Measurements from ENCODE around the gene RAD18. TPM values are rescaled to one million over a fixed set of nuclear protein-coding genes. Genes with fewer than 3 reads are reported as not detected.

RAD18 gene
- polyA plus RNA-seq, 1 donor from 2014 or later: 4.7 TPM

DNA sequence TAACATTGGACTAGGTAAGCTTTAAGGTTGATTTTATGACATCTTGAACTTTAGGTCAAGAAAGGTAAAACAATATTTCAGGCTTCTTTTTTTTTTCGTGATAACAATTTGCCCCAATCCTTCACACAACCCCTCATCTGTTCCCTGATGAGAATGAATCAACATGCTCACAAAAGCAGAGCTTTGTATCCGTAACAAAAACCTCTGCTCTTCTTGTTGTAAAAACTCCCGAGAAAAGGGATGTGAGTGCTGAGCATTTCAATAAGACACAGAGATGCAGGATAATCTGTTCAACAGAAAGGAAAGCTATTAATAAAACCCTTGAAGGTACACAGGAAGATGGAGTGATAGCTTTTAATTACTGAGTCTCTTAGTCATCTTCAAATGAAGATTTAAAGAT lies 94.3 kb downstream of the RAD18 start:
- Histone ChIP-seq H3K9me3 (ENCODE audit: low read length) (no peaks in the 10 kb centered on the region), H3K4me3 (ENCODE audit: low read length) (no peak overlapping the region), H3F3A (ENCODE audit: insufficient read depth, low read length, poor library complexity, severe bottlenecking) (no peaks in the 10 kb centered on the region), H4K20me1 (ENCODE audit: insufficient read depth) (no peaks in the 10 kb centered on the region), H3K36me3 (ENCODE audit: insufficient read depth, low read length) (no peaks in the 10 kb centered on the region), H3K9ac (ENCODE audit: low read length) (no peak overlapping the region), H3K4me2 (ENCODE audit: low read length) (no peak overlapping the region), H3K9me2 (ENCODE audit: insufficient read depth, low read length) (no peaks in the 10 kb centered on the region), H3K79me2 (replicated peaks; ENCODE audit: insufficient read depth, low read length) (no peaks in the 10 kb centered on the region), H2AFZ (ENCODE audit: low read depth, low read length) (no peak overlapping the region), H3K27ac (ENCODE audit: low read length) (no peak overlapping the region), H3K27me3 (ENCODE audit: insufficient read depth, low read depth, low read length) (no peaks in the 10 kb centered on the region)
- TF ChIP-seq RAD21 (conservative IDR thresholded peaks at IDR 0.05) (no peak), POLR2AphosphoS5 (IDR thresholded peaks at IDR 0.05) (no peak), SMC3 (conservative IDR thresholded peaks at IDR 0.05; ENCODE audit: poor library complexity) (no peak), EZH2 (IDR thresholded peaks at IDR 0.05; ENCODE audit: borderline replicate concordance, insufficient read depth, low read length, poor library complexity, severe bottlenecking) (no peak), EP300 (conservative IDR thresholded peaks at IDR 0.05; ENCODE audit: poor library complexity, severe bottlenecking) (no peak), MXI1 (conservative IDR thresholded peaks at IDR 0.05; ENCODE audit: poor library complexity, severe bottlenecking) (no peak), TAF1 (IDR thresholded peaks at IDR 0.05; ENCODE audit: low read depth) (no peak)
- TF ChIP-seq, protein P1, sequence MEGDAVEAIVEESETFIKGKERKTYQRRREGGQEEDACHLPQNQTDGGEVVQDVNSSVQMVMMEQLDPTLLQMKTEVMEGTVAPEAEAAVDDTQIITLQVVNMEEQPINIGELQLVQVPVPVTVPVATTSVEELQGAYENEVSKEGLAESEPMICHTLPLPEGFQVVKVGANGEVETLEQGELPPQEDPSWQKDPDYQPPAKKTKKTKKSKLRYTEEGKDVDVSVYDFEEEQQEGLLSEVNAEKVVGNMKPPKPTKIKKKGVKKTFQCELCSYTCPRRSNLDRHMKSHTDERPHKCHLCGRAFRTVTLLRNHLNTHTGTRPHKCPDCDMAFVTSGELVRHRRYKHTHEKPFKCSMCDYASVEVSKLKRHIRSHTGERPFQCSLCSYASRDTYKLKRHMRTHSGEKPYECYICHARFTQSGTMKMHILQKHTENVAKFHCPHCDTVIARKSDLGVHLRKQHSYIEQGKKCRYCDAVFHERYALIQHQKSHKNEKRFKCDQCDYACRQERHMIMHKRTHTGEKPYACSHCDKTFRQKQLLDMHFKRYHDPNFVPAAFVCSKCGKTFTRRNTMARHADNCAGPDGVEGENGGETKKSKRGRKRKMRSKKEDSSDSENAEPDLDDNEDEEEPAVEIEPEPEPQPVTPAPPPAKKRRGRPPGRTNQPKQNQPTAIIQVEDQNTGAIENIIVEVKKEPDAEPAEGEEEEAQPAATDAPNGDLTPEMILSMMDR (IDR thresholded peaks at IDR 0.05; ENCODE audit: poor library complexity, severe bottlenecking): no peak
- TF ChIP-seq, protein P2, sequence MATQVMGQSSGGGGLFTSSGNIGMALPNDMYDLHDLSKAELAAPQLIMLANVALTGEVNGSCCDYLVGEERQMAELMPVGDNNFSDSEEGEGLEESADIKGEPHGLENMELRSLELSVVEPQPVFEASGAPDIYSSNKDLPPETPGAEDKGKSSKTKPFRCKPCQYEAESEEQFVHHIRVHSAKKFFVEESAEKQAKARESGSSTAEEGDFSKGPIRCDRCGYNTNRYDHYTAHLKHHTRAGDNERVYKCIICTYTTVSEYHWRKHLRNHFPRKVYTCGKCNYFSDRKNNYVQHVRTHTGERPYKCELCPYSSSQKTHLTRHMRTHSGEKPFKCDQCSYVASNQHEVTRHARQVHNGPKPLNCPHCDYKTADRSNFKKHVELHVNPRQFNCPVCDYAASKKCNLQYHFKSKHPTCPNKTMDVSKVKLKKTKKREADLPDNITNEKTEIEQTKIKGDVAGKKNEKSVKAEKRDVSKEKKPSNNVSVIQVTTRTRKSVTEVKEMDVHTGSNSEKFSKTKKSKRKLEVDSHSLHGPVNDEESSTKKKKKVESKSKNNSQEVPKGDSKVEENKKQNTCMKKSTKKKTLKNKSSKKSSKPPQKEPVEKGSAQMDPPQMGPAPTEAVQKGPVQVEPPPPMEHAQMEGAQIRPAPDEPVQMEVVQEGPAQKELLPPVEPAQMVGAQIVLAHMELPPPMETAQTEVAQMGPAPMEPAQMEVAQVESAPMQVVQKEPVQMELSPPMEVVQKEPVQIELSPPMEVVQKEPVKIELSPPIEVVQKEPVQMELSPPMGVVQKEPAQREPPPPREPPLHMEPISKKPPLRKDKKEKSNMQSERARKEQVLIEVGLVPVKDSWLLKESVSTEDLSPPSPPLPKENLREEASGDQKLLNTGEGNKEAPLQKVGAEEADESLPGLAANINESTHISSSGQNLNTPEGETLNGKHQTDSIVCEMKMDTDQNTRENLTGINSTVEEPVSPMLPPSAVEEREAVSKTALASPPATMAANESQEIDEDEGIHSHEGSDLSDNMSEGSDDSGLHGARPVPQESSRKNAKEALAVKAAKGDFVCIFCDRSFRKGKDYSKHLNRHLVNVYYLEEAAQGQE (IDR thresholded peaks at IDR 0.05; ENCODE audit: borderline replicate concordance): no peak

DNA sequence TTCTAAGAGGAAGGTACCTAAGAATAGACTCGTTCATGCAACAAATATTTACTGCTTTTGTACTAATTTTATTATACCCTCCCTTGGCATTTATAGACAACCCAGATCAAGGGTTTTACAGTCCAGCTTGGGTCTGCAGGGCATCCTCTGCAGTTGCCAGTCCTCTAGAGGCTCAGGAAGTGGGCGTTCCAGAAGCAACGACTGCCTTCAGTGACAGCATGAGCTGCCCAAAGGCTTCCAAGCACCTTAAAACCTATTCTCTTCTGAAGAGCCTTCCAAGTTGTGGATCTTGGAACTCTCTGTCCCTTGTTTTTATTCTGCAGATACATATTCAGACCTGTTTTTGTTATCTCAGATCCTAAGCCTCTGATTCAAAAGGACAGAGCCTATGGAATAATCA lies 95.6 kb downstream of the RAD18 start:
- H3K36me3 ChIP-seq (ENCODE audit: insufficient read depth, low read length): no peaks in the 10 kb centered on the region
- H3K4me3 ChIP-seq (ENCODE audit: low read length): no peak overlapping the region
- no peak overlapping the region for H3K4me2 ChIP-seq (ENCODE audit: low read length)
- no peaks in the 10 kb centered on the region for H3F3A ChIP-seq (ENCODE audit: insufficient read depth, low read length, poor library complexity, severe bottlenecking)
- no peaks in the 10 kb centered on the region for H3K79me2 ChIP-seq (replicated peaks; ENCODE audit: insufficient read depth, low read length)
- H4K20me1 ChIP-seq (ENCODE audit: insufficient read depth): no peaks in the 10 kb centered on the region
- H3K27ac ChIP-seq (ENCODE audit: low read length): no peak overlapping the region
- H2AFZ ChIP-seq (ENCODE audit: low read depth, low read length): no peak overlapping the region
- no peaks in the 10 kb centered on the region for H3K27me3 ChIP-seq (ENCODE audit: insufficient read depth, low read depth, low read length)
- no peaks in the 10 kb centered on the region for H3K9me3 ChIP-seq (ENCODE audit: low read length)
- H3K9me2 ChIP-seq (ENCODE audit: insufficient read depth, low read length): no peaks in the 10 kb centered on the region
- no peak overlapping the region for H3K9ac ChIP-seq (ENCODE audit: low read length)
- TF ChIP-seq, protein P2 (IDR thresholded peaks at IDR 0.05; ENCODE audit: borderline replicate concordance): no peak
- TF ChIP-seq EZH2 (IDR thresholded peaks at IDR 0.05; ENCODE audit: borderline replicate concordance, insufficient read depth, low read length, poor library complexity, severe bottlenecking): no peak
- TF ChIP-seq SMC3 (conservative IDR thresholded peaks at IDR 0.05; ENCODE audit: poor library complexity): no peak
- no peak for TF ChIP-seq EP300 (conservative IDR thresholded peaks at IDR 0.05; ENCODE audit: poor library complexity, severe bottlenecking)
- TF ChIP-seq TAF1 (IDR thresholded peaks at IDR 0.05; ENCODE audit: low read depth): no peak
- no peak for TF ChIP-seq MXI1 (conservative IDR thresholded peaks at IDR 0.05; ENCODE audit: poor library complexity, severe bottlenecking)
- no peak for TF ChIP-seq POLR2AphosphoS5 (IDR thresholded peaks at IDR 0.05)
- TF ChIP-seq RAD21 (conservative IDR thresholded peaks at IDR 0.05): no peak
- TF ChIP-seq, protein P1 (IDR thresholded peaks at IDR 0.05; ENCODE audit: poor library complexity, severe bottlenecking): no peak
